SHP77 treated with DMSO at 0.1 percent for 48 hours (cell line): ENCODE measurements around the gene SUOX.
"Not testable (repeated sequence)": the region's sequence is repeated elsewhere in the genome, so short reads cannot be mapped to it uniquely, and the experiment has no call there.

Experiments
- DNase-seq: peaks from one replicate; lab custom pipeline; 2025; lab: John Stamatoyannopoulos, UW

SUOX gene

DNA sequence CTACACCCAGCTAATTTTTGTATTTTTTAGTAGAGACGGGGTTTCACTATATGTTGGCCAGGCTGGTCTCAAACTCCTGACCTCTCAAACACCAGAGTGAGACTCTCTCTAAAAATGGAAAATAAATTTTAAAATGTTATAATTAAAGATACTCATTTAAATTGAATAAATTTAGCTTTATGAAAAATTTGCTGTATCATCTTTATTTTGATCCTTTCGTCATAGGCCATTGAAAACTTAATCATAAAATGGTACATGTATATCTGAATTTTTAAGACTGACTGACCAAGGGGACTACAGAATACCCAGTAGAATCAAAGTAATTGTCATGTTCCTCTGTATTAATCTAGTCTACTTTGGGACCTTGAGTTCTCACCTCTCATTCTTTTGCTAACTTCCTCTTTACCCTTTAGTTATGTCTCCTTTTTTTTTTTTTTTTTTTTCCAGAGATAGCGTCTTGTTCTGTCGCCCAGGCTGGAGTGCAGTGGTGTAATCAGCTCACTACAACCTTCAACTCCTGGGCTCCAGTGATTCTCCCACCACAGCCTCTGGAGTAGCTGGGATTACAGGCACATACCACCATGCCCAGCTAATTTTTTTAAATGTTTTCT is 13.7 kb upstream of the SUOX start:
- DNase-seq = no peak

DNA sequence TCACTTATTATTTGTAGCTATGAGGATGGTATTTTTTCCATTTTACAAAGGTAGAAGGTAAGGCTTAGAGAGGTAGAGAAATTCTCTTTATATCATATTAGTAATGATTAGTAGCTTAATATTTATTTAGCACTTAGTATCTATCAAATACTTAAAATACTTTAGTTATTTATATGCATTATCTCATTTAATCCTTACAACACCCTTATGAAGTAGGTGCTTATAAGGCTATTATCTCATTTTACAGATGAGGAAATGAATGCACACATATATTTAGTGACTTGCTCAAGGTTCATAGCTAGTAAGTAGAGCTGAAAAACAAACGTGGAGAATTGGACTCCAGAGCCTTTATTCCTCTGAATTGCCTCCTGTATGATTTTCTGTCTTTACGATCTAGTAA is 12.2 kb upstream of the SUOX start:
- no peak for DNase-seq

DNA sequence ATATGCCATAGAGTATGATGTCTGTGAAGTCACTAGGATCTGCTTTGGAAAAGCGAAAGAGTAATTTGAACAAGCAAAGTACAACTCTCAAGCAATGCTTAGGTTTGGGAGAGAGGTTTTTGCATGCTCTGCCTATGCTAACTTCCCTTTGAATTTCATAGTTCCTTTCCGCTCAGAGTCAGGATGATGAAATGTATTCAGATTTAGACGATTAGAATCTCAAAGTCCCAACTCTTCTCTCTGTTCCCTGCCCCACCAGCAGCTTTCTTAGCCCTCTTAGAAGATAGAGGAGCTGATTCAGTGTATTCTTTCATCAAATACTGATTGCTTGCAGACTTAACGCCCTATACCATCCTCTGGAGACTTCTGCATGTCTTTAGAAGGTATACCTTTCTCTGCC is 11.7 kb upstream of the SUOX start:
- DNase-seq = no peak

DNA sequence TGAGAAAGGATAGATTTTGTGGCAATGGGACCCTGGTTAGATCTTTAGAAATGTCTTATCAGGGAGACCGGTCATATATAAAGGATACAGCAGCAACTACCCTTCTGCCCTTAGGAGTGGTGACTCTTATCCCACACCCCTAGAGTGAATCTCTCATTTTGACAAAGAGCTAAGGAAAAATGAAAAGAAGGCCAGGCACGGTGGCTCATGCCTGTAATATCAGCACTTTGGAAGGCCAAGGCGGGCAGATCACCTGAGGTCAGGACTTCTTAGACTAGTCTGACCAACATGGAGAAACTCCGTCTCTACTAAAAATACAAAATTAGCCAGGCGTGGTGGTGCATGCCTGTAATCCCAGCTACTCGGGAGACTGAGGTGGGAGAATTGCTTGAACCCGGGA is 11.1 kb upstream of the SUOX start:
- not testable (repeated sequence) for DNase-seq

DNA sequence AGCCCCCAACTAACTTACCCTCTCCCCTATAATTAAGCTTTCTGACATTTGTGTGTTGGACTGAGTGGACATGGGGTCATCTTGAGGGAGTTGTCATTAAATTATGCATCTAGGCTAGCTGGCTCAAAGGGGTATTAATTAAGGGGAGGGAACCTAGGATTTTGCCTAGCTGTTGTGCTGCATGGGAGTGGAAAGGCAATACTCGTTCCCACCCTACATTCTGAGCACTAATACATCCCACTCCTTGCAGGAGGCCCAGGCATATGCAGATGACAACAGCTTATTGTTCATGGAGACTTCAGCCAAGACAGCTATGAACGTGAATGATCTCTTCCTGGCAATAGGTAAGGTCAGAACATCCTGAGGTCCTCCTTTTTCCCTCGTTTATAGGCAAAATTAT is 6.0 kb upstream of the SUOX start:
- no peak for DNase-seq

DNA sequence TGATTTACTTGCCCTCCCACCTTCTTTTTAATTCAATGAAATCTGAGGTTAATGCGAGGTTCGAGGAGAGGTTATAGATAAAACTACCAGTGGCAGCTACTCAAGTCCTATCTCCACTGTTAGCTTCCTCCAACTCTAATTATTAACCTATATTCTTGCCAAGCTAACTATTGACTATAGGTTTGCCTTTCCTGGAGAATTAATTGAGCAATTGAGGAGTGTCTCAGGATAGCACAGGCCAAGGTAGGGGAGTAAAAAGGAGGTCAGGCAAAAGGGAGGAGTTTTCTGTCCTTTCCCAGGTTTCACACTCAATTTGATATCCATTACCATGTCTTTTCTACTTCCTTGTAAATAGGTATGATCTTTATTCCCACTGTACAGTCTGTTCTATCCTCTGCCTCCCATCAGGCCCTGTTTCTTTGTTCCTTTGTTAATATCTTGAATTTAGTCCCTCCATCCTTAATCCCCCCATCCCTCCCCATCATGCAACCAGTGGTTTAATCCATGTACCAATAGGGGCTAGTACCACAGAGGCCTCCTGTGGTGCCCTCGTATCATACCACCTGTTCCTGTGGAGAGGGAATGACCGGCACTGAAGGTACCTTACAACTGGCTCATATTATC is 3.7 kb upstream of the SUOX start:
- DNase-seq = no peak

DNA sequence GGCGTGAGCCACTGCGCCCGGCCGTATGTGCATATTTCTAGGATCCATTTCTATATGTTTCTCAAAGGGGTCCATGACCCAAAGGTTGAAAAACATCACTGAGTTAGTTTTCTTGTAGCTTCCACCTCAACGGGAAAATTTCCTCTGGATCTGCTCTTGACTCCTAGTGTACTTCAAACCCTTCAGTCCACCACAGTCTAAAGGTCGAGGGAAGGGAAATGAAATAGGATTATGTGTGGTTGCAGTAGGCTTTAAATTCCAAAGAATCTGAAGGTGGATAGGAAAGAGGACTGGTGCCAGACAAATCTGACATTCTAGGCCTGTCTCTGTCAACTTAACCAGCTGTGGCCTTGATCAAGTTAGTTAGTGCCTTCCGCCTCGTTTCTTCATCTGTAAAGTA is 1.7 kb upstream of the SUOX start:
- DNase-seq = no peak

DNA sequence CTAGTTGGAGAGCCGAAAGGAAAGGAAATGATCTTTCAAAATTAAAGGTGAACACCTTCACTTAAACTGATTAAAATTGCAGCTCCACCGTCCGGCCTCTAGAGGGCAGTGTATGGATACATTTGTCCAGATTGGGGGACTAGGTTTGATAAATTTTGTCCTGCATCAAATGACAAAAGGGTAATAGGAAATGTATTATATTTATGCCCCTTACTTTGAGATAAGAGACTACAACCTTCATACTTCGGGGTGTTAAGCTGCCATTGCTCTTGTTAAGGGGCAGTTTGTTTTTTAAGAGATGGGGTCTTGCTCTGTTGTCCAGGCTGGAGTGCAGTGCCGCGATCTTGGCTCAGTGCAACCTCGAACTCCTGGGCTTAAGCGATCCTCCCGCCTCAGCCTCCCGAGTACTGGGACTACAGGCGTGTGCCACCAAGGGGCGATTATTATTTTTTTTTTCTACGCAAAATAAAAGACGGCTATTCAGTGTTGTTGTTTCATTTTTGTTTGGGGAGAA is 818 bp upstream of the SUOX start:
- DNase-seq = peak; percentile 40

DNA sequence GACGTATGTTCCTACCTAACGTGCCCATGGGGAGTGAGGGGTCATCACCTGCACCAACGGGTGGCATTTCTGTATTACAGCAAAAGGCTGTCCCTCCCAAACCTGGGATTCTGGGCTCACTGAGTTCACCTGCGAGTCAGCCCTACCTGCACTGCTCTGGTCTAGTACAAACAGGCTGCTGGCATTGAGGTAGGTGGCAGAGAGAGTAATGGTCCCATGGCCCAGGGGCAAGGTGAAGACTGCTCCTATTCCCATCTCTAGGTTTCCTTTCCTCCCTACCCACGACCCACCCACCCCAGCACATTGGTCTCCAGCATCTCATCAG is 421 bp downstream of the SUOX start:
- no peak for DNase-seq

DNA sequence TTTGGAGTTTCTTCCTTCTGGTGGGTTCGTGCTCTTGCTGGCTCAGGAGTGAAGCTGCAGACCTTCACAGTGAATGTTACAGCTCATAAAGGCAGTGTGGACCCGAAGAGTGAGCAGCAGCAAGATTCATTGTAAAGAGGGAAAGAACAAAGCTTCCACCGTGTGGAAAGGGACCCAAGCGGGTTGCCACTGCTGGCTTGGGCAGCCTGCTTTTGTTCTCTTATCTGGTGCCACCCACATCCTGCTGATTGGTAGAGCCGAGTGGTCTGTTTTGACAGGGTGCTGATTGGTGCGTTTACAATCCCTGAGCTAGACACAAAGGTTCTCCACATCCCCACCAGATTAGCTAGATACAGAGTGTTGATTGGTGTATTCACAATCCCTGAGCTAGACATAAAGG is 2.4 kb downstream of the SUOX start:
- peak; percentile 83 for DNase-seq

DNA sequence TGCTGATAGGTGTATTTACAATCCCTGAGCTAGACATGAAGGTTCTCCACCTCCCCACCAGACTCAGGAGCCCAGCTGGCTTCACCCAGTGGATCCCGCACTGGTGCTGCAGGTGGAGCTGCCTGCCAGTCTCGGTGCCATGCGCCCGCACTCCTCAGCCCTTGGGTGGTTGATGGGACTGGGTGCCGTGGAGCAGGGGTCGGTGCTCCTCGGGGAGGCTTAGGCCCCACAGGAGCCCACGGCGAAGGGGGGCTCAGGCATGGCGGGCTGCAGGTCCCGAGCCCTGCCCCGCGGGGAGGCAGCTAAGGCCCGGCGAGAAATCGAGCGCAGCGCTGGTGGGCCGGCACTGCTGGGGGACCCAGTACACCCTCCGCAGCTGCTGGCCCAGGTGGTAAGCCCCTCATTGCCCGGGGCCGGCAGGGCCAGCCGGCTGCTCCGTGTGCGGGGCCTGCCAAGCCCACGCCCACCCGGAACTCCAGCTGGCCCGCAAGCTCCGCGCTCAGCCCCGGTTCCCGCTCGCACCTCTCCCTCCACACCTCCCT is 3.0 kb downstream of the SUOX start:
- DNase-seq = not testable (repeated sequence)

DNA sequence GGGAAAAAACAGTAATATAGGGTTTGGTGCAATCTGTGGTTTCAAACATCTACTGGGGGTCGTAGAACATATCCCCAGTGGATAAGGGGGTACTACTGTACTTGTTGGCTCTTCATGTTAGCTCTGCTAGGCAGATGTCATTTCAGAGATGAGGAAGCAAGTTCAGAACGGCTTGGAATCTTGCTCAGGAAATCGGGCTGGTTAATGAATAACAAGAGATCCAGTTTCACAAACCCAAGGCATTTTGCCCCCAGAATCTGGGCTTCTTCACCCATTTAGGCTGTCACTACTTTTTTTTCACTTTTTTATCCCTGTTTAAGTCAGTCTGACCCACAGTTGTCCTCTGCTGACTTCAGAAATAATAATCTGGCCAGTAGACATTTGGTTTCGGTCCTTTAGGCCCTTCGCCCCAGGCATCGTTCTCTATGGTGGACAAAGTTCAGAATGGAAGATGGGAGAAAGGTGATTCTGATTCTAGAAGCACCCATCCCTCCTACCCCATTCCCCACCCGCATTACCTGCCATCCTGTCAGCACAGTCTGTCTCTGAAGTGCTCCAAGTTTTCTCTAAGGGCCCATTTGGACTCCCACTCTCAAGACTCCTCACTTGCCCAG is 4.5 kb downstream of the SUOX start:
- DNase-seq = no peak

DNA sequence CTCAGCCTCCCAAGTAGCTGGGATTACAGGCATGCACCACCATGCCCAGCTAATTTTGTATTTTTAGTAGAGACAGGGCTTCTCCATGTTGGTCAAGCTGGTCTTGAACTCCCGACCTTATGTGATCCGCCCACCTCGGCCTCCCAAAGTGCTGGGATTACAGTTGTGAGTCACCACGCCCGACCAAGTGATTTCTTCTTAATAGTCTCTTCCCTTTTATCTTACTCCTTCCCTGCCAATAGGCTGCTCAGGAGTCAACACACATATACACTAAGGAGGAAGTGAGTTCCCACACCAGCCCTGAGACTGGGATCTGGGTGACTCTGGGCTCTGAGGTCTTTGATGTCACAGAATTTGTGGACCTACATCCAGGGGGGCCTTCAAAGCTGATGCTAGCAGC is 6.3 kb downstream of the SUOX start:
- not testable (repeated sequence) for DNase-seq

DNA sequence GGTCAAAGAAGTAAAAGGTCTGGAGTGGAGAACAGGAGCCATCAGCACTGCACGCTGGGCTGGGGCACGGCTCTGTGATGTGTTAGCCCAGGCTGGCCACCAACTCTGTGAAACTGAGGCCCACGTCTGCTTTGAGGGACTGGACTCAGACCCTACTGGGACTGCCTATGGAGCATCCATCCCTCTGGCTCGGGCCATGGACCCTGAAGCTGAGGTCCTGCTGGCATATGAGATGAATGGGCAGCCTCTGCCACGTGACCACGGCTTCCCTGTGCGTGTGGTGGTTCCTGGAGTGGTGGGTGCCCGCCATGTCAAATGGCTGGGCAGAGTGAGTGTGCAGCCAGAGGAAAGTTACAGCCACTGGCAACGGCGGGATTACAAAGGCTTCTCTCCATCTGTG is 7.1 kb downstream of the SUOX start:
- DNase-seq = no peak

DNA sequence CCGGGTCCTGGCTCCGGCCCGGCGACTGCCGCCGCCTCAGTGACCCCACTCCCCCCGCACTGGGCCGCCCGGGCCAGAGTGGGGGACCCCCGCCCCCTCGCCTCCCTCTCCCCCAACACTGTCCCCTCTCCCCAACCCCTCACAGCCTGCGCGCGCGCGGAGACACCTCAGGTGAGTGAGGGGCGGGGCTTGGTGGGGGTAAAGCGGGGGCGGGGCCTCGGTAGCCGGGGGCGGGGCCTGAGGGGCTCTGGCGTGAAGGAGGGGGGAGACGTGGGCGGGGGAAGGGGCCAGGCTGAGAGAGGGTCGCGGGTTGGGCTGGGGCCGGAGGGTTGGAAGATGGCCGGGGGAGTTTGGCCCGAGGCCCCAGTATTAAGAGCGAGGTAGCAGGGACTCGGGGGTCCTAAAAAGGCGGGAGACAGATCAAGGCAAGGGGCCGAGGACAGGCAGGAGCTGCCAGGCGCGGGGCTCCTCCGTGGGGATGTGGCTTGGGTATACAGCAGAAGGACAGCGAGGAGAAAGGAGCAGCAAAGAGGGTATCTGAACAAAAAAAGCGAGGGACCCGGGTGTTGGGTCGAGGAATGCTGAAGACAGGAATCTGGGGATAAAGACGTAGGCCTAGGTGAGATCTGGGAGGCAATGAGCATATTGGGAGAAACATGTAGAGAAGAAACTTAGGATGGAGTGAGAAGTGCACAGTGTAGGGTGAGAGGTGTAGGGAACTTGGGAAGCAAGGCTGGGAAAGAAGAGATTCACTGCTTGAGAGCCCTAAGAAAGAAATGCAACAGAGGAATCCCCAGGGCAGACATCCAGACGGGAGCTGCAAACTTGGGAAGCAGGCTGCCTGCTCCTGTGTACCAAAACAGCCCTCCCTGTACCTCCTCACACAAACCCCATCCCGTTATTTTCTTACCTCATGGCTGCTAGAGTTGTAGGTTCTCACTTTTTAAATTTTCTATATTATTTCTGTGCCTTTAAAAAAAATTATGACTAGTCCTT is 10.8 kb downstream of the SUOX start:
- DNase-seq = no peak

DNA sequence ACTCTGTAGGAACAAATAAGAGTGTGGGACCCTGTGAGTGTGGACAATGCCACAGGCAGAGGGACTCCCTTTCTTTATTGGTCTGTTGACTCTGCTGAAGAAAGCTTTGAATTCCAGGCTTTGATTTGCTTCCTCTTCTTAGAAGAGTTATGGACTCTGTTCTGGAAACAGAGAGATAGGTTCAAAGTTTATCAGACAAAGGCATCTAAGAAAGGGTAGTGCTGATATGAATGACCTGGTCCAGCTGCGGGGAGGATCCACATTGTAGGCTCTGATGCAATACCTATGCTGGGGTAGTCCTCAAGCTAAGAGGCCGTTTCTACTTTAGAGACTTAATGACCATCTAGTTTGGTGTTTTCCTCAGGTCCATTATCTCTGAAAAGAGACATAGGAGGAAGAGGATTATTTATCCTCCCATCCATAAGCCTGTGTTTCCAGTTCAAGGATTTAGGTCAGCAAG is 13.1 kb downstream of the SUOX start:
- DNase-seq = no peak

DNA sequence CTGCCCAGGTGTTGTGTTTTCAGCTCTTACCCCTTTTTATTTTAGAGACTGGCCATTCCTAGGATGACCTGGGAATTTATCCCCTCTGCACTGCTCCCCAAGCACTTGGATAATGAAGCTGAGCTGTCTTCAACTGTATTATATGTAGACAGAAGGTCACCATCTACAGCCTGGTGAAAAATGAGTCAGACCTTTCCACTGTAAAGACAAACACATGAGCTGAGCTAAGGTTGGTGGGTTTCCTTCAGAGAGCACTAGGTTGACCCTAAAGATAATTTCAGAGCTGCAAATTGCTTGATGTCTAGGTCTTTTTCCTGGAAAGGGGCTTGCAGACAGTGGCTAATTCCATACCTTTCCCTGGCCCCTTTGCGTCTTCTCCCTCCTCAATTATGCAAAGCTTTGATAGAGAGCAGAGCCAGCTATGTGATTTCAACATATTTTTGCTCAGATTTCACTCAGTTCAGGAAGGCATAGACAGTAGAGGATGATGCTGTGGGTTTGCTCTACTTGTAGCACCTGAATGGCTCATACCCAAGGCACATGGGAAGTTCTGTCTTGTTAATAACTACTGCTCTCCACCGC is 14.5 kb downstream of the SUOX start:
- DNase-seq = no peak

DNA sequence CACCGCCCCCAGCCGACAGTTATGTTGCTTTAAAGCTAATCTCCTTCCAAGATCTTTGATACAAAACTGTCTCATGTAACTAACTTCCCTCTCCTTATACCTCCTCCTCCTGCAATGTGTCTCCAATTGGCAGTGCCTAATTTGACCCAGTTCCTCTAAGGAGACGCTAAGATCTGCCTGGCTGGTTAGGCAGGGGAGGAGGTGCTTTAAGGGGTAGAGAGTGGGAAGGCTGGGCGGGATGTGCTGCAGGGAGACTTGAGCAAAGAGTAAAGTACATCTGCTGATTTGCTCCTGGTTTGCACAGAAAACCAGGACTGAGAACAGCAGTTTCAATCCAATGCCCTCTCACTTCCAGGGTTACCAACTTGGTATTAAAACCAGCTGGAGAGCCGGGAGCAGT is 16.4 kb downstream of the SUOX start:
- DNase-seq = no peak

DNA sequence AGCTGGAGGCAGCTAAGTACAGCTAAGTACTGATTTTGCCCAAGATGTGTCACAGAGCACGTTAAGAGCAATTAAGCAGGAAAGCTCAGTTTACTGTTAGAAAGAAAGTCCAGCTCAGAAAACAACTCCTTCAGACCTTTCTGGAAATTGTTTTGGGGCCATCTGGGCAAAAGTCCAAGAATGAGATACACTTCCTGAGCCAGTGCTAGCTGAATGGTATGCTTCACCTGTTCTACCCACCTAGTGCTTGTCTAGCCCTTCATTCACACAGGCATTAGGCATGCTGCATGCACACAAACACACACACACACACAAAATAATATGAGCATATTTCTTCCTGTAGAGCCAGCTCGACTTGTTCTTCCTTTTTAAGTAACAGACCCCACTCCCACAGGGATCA is 17.1 kb downstream of the SUOX start:
- no peak for DNase-seq

DNA sequence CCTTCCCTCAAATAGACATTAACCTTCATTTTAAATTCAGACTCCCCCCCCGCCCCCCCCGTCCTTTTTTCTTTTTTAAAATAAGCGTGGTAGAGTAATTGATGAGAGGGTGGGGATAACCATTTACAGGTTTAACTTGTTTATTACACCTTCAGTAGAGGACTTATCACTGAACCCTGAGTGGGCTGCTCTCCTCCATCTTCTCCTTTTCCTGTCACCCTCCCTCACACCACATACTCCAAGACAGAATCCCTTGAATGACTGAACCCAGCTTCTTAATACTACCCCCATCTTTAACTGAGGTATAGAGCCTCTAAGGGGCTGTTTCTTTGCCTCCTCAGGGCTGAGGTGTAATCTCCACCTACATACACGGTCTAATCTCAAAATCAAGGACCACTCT is 20.1 kb downstream of the SUOX start:
- DNase-seq = no peak

DNA sequence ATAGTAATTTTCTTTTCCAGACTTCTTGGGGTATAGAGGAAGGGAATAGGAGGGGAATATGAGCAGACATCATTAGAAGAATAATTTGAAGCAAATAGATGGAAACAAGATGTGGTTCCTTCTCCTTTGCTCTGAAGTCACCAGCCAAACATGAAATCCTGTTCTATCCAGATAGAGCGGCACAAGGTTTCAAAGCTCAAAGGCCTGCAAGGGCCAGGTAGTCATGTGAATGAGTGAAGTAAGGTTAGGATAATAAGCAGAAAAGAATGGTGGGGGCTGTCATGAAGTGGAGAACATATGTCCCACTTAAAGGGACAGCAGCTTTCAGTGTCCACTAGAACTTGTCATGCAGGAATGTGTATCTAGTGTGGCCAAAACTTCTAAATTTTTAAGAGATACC is 21.3 kb downstream of the SUOX start:
- DNase-seq = no peak
